GM11168 (cell line): Measurements from ENCODE around the gene DDX17.
"Not testable (repeated sequence)": the region's sequence is repeated elsewhere in the genome, so short reads cannot be mapped to it uniquely, and the experiment has no call there.

Experiments
- in situ Hi-C: fragments of 300-500 bp; cut with MboI; formaldehyde crosslinking; loops from one replicate; pipeline ENCODE4 v1.12.0; 2022; ENCODE audit warnings: low sequenced_read_pairs; ENCODE audit not compliant: unreplicated experiment

Gene DDX17

DNA sequence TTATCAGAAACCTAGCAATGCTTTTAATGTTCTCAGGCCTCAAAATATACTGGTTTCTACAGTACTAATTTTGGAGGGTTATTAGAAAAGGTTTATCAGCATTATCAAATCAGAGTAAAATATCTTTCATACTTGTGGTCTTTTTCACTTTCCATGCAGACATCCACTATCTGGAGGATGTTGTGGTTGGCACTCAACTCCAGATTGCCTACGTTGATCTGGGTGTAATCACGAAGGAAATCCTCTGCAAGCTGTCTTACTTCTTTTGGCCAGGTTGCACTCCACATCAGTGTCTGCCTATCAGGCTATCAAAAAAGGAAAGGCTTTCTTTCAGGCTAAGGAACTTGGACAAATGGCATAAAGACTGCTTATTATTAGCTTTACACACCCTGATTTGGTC, 11.6 kb downstream of the DDX17 start:
- in situ Hi-C loops = no loop called here

DNA sequence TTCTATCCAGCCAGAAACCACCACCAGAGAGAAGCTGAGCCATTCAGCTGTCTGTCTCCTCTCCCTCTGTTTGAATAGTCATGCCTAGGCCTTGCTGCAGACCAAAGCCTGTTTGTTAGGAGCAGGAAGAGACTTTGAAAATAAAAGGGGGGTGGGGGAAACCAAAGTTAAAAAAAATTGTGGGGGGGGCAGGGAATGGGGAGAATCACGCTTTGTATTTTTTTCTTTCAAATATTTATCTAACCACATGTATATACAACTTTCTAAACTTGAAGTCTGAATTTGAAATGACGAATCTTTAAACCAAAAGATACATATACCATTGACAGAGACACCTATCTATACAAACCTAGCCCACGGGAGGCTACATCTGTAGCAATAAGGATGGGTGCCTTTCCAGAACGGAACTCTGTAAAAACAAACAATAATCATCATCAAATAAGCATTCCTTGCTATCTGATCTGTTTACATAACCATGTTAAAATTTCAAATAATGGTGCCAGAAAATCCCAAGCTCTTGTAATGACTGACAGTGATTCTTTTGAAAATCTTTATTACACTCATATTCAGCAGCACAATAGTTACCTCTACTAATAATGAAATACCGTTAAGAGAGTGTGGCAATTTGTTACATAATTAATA, 14.3 kb downstream of the DDX17 start:
- in situ Hi-C loops = no loop called here

DNA sequence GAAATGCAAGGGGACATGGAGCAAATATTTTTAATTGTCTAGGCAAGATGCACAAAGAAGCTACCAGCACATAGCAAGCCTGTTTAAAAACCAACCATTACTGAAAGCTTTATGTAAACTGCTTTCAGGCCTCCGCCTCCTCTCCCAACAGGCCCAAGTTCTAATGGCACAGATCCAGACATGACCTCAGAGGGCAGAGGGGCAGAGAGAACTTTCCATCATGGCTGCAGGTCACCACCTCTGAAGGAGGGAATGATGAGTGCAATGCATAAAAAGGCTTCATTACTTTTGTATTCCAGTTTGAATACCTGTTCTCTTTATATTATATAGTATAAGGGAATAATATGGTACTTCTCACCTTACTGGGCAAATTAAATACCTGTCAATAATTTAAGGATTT, 15.2 kb downstream of the DDX17 start:
- in situ Hi-C loops = no loop called here

DNA sequence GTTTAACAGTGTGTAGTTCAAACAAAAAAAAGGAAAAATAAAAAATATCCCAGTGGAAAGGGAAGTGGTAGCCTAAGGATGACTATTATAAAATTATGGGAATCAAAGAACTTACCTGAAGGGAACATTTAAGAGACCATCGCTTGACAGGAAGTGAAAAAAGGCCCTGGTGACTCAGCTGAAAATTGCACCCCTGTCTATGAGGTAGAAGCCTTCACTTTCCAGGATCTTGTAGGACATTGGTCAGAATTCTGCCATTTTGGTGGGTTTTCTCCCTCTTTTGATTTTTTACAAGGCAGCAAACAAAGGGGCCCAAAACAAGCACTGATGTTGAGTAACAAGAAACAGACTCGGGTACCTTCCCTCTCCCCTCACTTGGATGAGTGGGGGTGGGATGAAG, 15.6 kb downstream of the DDX17 start:
- in situ Hi-C loops = no loop called here

DNA sequence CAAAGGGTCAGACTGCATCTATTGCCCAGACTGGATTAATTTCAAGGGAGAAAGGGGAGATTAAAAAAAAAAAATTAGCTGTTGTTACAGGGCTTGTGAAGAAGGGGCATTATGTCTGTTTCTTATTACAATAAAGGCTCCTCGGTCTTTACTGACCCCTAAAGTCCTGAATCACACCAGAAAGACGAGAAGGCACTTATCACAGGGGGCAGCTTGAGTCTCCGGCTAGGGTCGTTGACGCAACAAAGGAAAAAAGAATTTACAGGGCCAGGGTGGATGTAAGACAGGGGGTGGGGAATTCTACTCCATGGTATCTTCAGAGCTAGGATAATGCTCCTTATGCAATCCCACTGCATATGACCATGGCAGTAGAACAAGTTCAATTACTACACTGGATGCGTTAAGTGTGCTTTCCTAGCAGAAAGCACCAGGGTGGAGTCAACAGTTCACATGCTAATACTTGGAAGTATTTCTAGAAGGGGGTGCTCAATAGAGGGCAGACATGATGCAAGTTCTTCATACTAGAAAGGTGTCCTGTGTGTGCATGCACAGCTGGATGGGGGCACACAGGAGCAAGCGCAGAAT, 16.5 kb downstream of the DDX17 start:
- in situ Hi-C loops = no loop called here

DNA sequence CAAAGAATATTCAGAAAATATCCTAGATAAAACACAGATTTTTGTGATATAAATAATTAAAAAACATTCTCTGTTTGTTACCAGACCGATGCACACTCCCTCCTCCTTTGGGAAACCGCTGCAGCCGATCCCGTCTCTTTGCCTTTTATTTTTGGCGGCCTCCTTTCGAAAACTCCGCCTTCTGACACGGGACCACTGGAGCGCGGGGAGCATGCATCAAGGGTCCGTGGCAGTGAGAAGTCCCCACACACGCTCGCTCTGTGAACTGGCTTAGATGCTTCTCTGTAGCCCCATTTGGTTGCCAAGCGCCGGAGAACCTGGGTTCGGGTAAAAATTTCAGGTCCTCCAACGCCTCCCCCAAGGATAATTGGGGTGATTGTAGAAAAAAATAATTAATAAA, 17.0 kb downstream of the DDX17 start:
- in situ Hi-C loops = no loop called here

DNA sequence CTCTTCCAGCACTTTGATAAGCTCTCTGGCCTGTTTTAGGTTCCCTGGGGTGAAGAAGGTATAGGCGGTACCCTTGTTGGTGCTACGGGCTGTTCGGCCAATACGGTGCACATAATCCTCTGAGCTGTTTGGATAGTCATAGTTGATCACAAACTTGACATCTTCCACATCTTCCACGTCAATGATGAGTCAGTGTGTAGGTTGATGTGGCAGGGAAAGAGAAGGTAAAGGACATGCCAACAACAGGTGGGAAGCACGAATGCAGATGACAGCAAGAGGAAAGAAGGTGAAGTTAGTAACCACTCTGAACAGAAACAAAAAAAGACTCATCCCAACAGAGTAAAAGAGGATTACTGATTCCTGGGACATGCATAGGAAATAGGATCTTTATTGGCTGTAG, 18.2 kb downstream of the DDX17 start:
- in situ Hi-C loops = no loop called here

DNA sequence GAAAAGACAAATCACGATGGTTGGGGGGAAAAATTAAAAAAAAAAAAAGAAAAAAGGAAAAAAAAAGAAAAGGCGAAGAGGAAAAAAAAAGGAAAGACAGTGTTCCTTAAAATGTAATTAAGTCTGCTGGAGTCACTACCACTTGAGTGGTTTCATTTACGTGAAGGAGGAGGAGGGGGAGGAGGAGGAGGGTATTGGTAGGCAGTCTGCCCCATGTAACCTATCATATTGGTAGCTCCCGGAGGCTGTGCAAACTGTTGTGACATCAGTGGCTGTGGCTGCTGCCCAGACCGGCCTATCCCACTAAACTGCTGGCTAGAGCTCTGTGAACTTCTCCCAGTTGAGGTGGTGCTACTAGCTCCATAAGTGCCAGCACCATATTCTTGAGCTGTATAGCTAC, 20.3 kb downstream of the DDX17 start:
- in situ Hi-C loops = no loop called here

DNA sequence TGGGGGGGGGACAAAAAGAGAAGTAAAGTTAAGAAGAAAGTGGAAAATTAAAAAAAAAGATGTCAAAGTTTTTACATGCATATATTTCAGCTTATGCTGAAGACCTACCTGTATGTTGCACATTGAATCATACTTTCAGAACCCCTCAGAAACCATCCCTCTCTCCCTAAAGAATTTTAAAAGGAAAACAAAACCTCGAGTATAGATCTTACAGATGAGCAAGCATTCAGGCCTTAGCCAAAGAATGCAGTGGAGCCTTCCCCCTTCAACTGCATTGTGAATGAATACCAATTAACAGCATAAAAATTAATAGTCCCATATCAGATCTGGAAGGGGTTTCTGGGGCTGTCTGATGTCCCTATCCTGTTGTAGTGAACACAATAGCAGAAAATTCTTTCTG, 21.9 kb downstream of the DDX17 start:
- in situ Hi-C loops = no loop called here

DNA sequence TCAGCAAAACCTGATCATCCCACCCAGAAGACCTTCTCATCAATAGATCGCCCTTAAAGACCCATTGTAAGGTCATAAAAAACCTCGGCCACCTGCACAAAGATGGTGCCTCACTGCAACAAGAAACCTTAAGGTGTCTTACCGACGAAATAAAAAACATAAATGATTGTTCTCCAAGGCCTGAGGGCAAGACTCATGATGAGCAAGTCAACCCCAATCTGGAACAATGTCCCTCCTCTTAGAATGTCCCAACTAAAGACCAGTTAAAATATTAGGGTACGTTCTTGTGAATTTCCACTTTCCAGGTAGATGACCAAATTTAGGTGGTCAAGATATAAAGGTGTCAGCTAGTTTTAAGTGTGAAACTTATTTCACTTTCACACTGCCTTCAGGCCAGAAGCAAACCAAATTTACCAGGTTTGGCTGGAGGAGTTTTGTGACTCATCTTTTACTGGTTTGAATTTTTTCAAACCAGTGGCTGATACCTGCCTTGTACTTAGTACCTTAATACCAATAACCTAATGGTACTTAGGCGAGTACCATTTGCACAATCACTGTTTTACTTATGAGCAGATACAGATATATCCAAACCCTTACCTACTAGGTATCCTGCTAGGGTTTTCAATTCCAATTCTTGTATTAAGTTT, 23.3 kb downstream of the DDX17 start:
- in situ Hi-C loops = no loop called here

DNA sequence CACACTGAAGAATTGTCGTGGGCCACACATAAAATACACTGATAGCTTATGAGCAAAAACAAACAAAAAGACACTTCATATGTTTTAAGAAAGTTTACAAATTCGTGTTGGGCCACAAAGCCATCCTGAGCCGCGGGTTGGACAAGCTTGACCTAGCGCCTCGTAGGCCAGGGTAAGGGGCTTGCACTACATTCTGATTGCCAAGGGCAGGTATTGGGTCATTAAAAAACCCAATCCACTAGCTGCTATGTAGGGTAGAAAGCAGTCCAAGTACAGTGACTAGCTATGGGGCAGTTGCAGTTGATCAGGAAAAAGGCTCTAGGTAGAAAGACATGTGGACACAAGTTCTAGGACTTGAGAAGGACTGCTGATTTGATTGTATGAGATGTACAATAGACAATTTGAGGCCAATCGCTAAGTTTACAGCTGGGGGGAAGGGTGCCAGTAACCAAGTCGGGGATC, 24.2 kb downstream of the DDX17 start:
- in situ Hi-C loops = no loop called here

DNA sequence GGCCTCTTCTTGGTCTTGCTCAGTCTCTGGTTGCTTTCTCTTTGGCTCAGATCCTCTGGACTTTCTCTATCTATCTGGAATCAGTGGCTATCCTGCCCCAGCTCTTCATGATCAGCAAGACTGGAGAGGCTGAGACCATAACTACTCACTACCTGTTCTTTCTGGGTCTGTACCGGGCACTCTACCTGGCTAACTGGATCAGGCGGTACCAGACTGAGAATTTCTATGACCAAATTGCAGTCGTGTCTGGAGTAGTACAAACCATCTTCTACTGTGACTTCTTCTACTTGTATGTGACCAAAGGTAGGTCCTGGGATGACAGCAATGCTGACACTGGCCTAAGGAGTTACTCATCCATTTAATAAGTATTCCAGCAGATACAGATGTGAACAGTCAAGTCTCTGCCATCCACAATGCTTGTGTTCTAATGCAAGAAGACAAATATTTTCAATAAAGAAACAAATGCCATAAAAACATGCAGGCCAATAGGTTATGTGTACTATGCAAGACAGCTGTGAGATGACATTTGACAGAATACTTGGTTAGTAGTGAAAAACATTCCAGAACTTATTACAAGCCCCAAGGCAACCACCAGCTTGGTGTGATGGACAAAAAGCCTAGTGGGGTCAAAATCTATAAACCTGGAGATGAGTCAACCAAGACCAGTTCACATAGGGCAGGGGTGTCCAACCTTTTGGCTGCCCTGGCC, 24.8 kb downstream of the DDX17 start:
- in situ Hi-C loops = no loop called here

DNA sequence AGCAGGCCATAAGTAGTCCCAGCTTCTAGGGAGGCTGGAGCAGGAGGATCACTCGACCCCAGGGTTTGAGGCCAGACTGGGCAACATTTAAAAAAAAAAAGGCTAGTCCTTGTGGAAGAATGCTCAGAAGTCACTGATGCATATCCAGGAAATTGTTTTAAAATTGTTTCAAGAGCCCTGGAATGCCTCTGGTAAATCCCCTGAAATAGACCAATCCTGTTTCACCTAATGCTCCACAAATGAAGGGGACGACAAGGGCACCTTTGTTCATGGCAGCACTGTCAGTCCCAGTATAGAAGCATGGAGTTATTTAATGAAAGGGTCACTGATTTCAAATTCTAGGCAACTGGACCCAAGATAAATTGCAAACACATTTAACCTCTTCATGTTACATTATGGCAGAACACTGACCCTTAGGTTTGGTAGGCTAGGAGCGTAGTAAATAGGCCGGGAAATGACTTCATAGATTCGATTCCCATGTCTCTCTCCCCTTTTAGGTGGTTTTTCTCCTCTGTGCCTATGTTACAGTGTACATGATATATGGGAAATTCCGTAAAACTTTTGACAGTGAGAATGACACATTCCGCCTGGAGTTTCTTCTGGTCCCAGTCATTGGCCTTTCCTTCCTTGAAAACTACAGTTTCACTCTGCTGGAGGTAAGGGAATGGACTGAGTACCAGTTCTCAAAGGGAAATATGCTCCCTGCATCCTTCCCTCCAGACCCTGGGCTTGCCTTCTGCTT, 26.8 kb downstream of the DDX17 start:
- in situ Hi-C loops = no loop called here

DNA sequence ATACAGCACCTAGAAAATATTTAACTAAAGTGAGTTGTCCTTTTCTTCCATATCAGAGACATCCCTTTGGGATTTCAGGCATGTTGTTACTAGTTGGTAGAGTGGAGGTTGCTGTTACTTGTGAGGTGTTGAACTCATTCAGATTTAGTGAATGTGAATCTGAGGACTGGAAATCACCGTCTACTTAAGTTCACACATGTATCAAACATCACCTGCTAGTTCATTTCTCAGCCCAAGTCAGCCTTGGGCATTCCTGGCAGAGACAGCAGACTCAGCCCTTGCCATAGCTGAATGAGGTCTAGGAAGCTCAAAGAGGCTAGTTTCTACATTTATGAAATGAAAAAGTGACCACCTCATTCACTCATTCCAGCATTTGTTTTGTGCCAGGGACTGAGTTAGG, 28.5 kb downstream of the DDX17 start:
- in situ Hi-C loops = no loop called here

DNA sequence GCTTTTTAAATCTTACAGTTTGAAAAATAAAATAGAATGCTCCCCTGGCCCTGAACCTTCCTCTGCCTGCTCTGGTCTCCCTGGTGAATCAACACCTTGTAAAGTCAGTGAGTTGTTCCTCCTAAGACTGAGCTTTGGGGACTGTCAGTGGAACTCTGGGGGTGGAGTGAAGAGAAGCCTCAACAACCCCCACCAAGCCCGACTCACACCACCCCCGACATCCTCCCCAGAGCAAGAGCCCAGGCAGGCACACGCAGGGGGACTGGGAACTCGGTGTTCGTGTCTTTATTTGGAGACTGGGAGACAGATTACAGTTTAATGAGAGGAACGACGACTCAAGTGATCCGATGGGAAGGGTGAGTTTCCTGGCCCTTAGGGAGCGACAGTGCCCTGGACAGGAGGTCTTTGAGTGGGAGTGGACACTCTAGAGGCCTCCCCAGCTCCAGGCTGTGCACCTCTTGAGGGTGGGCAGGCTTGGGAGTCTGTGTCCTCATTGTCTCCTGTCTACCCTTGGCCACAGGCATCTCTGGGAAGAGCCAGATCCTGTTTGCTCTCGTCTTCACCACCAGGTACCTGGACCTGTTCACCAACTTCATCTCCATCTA, 32.0 kb downstream of the DDX17 start:
- in situ Hi-C loops = no loop called here

DNA sequence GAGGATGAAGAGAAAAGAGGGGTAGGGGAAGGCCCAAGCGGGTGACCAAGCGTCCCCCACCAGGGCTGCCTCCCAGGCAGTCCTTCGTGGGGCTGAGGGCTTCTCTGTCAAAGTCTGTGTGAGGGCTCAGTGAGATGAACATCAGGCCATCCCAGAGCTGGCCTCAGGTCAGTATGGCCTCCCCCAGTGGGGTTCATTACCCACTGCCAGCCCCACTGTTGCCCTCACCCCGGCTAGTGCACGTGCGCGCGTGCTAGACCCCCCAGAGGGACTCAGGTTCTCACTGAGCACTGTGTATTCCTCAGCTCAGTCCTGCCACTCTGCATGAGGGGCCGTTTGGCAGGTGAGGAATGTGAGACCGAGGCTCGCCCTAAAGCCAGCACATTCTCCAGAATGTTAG, 34.9 kb downstream of the DDX17 start:
- in situ Hi-C loops = no loop called here

DNA sequence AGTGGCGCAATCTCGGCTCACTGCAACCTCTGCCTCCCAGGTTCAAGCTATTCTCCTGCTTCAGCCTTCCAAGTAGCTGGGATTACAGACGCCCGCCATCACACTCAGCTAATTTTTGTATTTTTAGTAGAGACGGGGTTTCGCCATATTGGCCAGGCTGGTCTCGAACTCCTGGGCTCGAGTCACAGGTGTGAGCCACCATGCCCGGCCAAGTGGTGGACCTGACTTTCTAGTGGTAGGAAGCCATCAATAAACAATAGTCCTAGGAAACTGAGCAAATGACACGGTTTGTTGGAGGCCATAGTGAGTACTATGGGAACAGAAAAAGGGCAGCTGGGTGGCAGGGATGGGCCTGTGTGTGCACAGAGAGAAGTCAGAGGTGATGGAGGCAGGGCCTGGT, 35.9 kb downstream of the DDX17 start:
- in situ Hi-C loops = not testable (repeated sequence)

DNA sequence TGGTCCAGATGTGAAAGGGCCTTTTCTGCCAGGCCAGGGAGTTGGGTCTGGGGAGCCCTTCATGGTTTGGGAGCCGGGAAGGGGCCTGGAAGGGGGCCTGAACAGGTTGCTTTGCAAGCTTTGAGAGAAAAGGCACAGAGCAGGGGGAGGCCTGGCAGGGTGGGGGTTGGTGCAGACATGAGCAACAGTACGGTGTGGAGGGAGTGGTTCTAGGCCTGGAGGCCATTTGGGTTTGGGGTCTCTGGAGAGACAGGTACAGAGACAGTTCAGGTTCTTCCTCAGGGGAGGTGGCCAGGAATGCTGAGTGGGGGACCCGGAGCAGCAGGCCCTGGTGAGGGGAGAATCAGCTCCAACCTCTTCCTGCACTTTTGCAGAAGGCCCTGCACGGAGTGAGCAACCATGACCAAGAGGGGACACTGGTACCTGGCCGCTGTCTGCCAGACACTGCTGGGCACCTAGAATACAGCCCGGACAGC, 36.8 kb downstream of the DDX17 start:
- in situ Hi-C loops = no loop called here

DNA sequence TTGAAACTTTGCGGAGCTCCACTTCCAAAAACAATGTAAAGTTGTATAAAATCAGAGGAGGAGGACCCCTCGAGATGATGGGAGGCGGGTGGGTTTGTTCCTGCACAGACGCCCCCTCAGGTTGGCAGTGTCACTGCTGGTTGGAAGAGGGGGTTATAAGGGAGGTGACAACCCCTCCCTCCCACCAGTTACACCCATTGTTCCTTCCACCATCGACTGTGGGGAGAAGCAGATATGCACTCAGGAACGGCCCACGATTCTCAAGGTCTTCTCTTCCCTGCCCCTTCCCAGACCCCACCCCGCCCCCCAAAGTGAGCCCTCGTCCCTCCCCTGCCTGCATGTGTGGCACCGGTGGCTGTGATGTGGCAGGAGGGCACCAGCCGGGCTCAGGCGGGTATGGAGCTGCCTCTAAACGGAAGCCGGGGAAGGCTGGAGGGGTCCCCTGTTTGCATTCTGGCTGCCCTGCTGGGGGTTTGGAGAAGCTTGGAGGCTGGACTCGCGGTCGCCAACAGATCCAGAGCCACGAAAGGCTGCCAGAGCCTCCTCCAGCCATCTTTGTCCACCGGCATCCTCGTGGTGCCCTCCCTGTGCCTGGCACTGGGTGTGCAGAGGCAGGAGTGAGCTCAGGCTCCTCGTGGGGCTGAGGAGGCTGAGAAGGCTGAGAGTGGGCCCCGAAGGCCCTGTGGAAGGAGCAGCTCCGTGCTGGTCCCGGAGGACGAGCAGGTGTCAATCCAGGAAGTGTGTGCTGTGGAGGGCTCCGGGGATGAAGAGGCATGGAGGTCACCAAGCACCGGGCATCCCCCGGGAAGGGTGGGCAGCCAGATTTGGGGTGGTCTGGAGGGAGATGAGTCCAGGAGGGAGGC, 37.4 kb downstream of the DDX17 start:
- in situ Hi-C loops = no loop called here
